Pulmonary artery endothelial cell (primary cell): ENCODE measurements around the gene PLSCR1. TPM values are rescaled to one million over a fixed set of nuclear protein-coding genes. Genes with fewer than 3 reads are reported as not detected.

Experiments used
- DNase-seq: peaks from one replicate; pipeline ENCODE4 v3.0.0-alpha.2; 2011; ENCODE audit warnings: low read depth, low spot score
- total RNA-seq: library from RNA; depleted of rRNA; stranded (reverse); fragments of >200 nt; gene quantifications from 2 replicates; pipeline ENCODE4 v1.2.3, GENCODE V29; 2014

Gene PLSCR1
- total RNA-seq, 1 donor from 2014 or later: 51.4 TPM

GRCh38 chr3:146473726-146474125, 70.7 kb downstream of the PLSCR1 start:
- DNase-seq: no peak

GRCh38 chr3:146472611-146473010, 71.8 kb downstream of the PLSCR1 start:
- no peak for DNase-seq

GRCh38 chr3:146471012-146471411, 73.4 kb downstream of the PLSCR1 start:
- DNase-seq: no peak

GRCh38 chr3:146470425-146470990, 73.9 kb downstream of the PLSCR1 start:
- DNase-seq: no peak

GRCh38 chr3:146469150-146470017, 75.0 kb downstream of the PLSCR1 start, which contains the start of gene PLSCR2:
Gene PLSCR2, minus strand, starts transcription at chr3:146469561. Its CDS starts 9,657 bp downstream, at chr3:146459904.
- DNase-seq: no peak

- no peak for DNase-seq
Observed at GRCh38 chr3:146468671-146469149, 75.7 kb downstream of the PLSCR1 start.

GRCh38 chr3:146468234-146468633, 76.2 kb downstream of the PLSCR1 start:
- DNase-seq: no peak

GRCh38 chr3:146466604-146467003, 77.8 kb downstream of the PLSCR1 start:
- no peak for DNase-seq

GRCh38 chr3:146465693-146466465, 78.5 kb downstream of the PLSCR1 start:
- DNase-seq: no peak

Other genes with a start within 250 kb of the PLSCR1 start
- not detected in 2 replicates for gene PLSCR2, start 75.0 kb downstream of the PLSCR1 start, total RNA-seq
- gene PLSCR5, start 60.7 kb upstream of the PLSCR1 start, total RNA-seq: not detected in 2 replicates